SK-N-SH treated with all-trans-retinoic acid at 6 μM for 48 hours (cell line): Measurements from ENCODE around the gene C11orf91.
"Not testable (repeated sequence)": the region's sequence is repeated elsewhere in the genome, so short reads cannot be mapped to it uniquely, and the experiment has no call there.

Source experiments
- ATAC-seq: fragments of 200-7000 bp; cut with Tn5 transposase; 3 replicates; pipeline ENCODE4 v1.9.1; 2020; ENCODE audit warnings: mild to moderate bottlenecking, moderate library complexity
- CSDC2 ChIP-seq: fragments of 250-450 bp; sonication (Bioruptor Pico); IDR thresholded peaks from 2 replicates; pipeline ENCODE4 v1.5.0; 2020; ENCODE audit warnings: mild to moderate bottlenecking, moderate library complexity
- CSRNP3 ChIP-seq: fragments of 250-450 bp; sonication (Bioruptor Pico); IDR thresholded peaks from 2 replicates; pipeline ENCODE4 v1.5.1; 2021; ENCODE audit warnings: mild to moderate bottlenecking, moderate library complexity
- GLIS3 ChIP-seq: fragments of 250-450 bp; sonication (Bioruptor Pico); IDR thresholded peaks from 2 replicates; pipeline ENCODE4 v1.5.0; 2020; ENCODE audit warnings: mild to moderate bottlenecking, moderate library complexity
- OSR1 ChIP-seq: fragments of 250-450 bp; sonication (Bioruptor Pico); IDR thresholded peaks from 2 replicates; pipeline ENCODE4 v1.8.0; 2022; ENCODE audit warnings: moderate library complexity, mild to moderate bottlenecking, inconsistent platforms
- PATZ1 ChIP-seq: fragments of 250-450 bp; sonication (Bioruptor Pico); IDR thresholded peaks from 2 replicates; pipeline ENCODE4 v1.8.0; 2020; ENCODE audit warnings: mild to moderate bottlenecking, moderate library complexity, borderline replicate concordance
- POU6F1 ChIP-seq: fragments of 250-450 bp; sonication (Bioruptor Pico); IDR thresholded peaks from 2 replicates; pipeline ENCODE4 v1.8.0; 2021; ENCODE audit warnings: low read depth, mild to moderate bottlenecking, moderate library complexity, borderline replicate concordance
- RARB ChIP-seq: fragments of 250-450 bp; sonication (Bioruptor Pico); IDR thresholded peaks from 2 replicates; pipeline ENCODE4 v1.8.0; 2021; ENCODE audit warnings: mild to moderate bottlenecking, moderate library complexity
- SNAI2 ChIP-seq: fragments of 250-450 bp; sonication (Bioruptor Pico); IDR thresholded peaks from 2 replicates; pipeline ENCODE4 v1.5.0; 2020; ENCODE audit warnings: mild to moderate bottlenecking, moderate library complexity
- TCF4 ChIP-seq: fragments of 250-450 bp; sonication (Bioruptor Pico); IDR thresholded peaks from 2 replicates; pipeline ENCODE4 v1.8.0; 2021; ENCODE audit warnings: mild to moderate bottlenecking, moderate library complexity, borderline replicate concordance
- TOX ChIP-seq: fragments of 250-450 bp; sonication (Bioruptor Pico); IDR thresholded peaks from 2 replicates; pipeline ENCODE4 v1.8.0; 2021; ENCODE audit warnings: mild to moderate bottlenecking, moderate library complexity, borderline replicate concordance
- ZC3H10 ChIP-seq: fragments of 250-450 bp; sonication (Bioruptor Pico); IDR thresholded peaks from 2 replicates; pipeline ENCODE4 v1.5.1; 2021; ENCODE audit warnings: mild to moderate bottlenecking, moderate library complexity
- ZNF565 ChIP-seq: fragments of 450-650 bp; formaldehyde crosslinking; conservative IDR thresholded peaks from 2 replicates; pipeline ENCODE4 v1.5.0; 2020; ENCODE audit warnings: low read depth, mild to moderate bottlenecking, moderate library complexity
- TF ChIP-seq, protein P1 (sequence below): fragments of 250-450 bp; sonication (Bioruptor Pico); IDR thresholded peaks from 2 replicates; pipeline ENCODE4 v1.5.0; 2020; ENCODE audit warnings: mild to moderate bottlenecking, moderate library complexity

Gene C11orf91

DNA sequence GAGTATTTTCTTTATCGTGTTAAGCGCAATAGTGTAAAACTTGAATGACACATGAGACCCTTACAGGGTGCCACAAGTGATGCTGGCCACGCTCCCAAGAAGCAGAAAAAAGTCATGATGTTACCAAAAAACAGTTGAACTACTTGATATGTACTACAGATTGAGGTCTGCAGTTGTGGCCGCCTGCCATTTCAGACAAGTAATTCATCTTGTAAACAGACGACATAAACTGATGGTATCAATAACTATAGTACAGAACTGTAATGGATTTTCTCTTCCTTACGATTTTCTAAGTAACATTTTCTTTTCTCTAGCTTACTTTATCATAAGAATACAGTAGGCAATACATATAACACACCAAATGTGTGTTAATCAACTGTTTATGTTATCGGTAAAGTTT lies 30.1 kb upstream of the C11orf91 start:
- ATAC-seq: no peak

GRCh38 chr11:33729072-33729664 lies 28.5 kb upstream of the C11orf91 start:
- not testable (repeated sequence) for ATAC-seq

More for the DNA sequence above, 30.1 kb upstream of the C11orf91 start:
- TF ChIP-seq PATZ1 (CRISPR knock-in tag): no peak
- TF ChIP-seq ZC3H10: no peak
- no peak for TF ChIP-seq SNAI2
- TF ChIP-seq ZNF565 (CRISPR knock-in tag): no peak
- no peak for TF ChIP-seq OSR1 (CRISPR knock-in tag)
- TF ChIP-seq RARB (CRISPR knock-in tag): no peak
- no peak for TF ChIP-seq TOX (CRISPR knock-in tag)
- no peak for TF ChIP-seq CSRNP3
- TF ChIP-seq GLIS3 (CRISPR knock-in tag): no peak
- no peak for TF ChIP-seq POU6F1 (CRISPR knock-in tag)
- TF ChIP-seq TCF4 (CRISPR knock-in tag): no peak
- TF ChIP-seq, protein P1, sequence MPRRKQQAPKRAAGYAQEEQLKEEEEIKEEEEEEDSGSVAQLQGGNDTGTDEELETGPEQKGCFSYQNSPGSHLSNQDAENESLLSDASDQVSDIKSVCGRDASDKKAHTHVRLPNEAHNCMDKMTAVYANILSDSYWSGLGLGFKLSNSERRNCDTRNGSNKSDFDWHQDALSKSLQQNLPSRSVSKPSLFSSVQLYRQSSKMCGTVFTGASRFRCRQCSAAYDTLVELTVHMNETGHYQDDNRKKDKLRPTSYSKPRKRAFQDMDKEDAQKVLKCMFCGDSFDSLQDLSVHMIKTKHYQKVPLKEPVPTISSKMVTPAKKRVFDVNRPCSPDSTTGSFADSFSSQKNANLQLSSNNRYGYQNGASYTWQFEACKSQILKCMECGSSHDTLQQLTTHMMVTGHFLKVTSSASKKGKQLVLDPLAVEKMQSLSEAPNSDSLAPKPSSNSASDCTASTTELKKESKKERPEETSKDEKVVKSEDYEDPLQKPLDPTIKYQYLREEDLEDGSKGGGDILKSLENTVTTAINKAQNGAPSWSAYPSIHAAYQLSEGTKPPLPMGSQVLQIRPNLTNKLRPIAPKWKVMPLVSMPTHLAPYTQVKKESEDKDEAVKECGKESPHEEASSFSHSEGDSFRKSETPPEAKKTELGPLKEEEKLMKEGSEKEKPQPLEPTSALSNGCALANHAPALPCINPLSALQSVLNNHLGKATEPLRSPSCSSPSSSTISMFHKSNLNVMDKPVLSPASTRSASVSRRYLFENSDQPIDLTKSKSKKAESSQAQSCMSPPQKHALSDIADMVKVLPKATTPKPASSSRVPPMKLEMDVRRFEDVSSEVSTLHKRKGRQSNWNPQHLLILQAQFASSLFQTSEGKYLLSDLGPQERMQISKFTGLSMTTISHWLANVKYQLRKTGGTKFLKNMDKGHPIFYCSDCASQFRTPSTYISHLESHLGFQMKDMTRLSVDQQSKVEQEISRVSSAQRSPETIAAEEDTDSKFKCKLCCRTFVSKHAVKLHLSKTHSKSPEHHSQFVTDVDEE (CRISPR knock-in tag): no peak

GRCh38 chr11:33727539-33727938 lies 26.9 kb upstream of the C11orf91 start:
- ATAC-seq: not testable (repeated sequence)

DNA sequence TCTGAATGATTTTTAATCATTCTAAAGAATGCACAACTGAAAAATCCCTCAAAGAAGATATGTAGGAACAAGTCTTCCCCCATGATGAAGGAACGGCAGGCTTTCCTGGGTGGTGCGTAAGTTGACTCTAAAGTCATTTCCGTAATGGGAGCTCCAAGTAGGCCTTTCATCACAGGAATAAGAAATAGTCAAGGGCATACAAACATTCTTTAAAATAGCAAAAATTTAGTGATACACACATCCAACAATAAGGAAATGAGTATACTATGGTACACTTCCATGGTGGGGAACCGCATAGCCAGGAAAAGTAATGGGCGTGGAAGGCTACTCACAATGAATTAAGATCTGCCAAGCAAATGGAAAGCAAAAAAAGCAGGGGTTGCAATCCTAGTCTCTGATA lies 24.9 kb upstream of the C11orf91 start:
- no peak for ATAC-seq
- TF ChIP-seq POU6F1 (CRISPR knock-in tag) (no peak), CSDC2 (CRISPR knock-in tag) (no peak)
- TF ChIP-seq, protein P1 (CRISPR knock-in tag): no peak
